Measurements from ENCODE around the gene PTCD1.

GRCh38 chr7:99407872-99408378, 30.7 kb downstream of the PTCD1 start:
- TF ChIP-seq CTCF (IDR thresholded peaks at IDR 0.05; ENCODE audit: insufficient read depth, low read depth, low read length) (no peak), EZH2 (IDR thresholded peaks at IDR 0.05; ENCODE audit: insufficient read depth, low read length) (no peak)
